ENCODE results near the gene LDLRAD4.
A peak's percentile ranks its signal among the peaks of the same experiment; 100 is the strongest.

The LDLRAD4 gene

GRCh38 chr18:13265911-13266217 lies 47.3 kb downstream of the LDLRAD4 start:
- Histone ChIP-seq H3K27me3 (ENCODE audit: control insufficient read depth, insufficient read depth, low read length) (no peaks in the 10 kb centered on the region), H3K27ac (ENCODE audit: low read length) (no peak overlapping the region), H3K9me3 (ENCODE audit: control insufficient read depth, insufficient read depth, low read length) (no peaks in the 10 kb centered on the region), H3K4me3 (ENCODE audit: low read length) (no peak overlapping the region), H3K4me1 (ENCODE audit: control insufficient read depth, insufficient read depth, low read length) (no peaks in the 10 kb centered on the region), H3K36me3 (ENCODE audit: control insufficient read depth, insufficient read depth, low read length) (no peaks in the 10 kb centered on the region)
- no peak for DNase-seq (ENCODE audit: low read depth, low spot score)
- no CpG with 5 or more reads among the region's 9 CpGs for WGBS (ENCODE audit: insufficient coverage, insufficient read length)

GRCh38 chr18:13266218-13267100 lies 47.9 kb downstream of the LDLRAD4 start:
- DNase-seq (ENCODE audit: low read depth, low spot score): no peak
- Histone ChIP-seq H3K9me3 (ENCODE audit: control insufficient read depth, insufficient read depth, low read length) (no peaks in the 10 kb centered on the region), H3K27ac (ENCODE audit: low read length) (no peak overlapping the region), H3K4me3 (ENCODE audit: low read length) (no peak overlapping the region), H3K36me3 (ENCODE audit: control insufficient read depth, insufficient read depth, low read length) (no peaks in the 10 kb centered on the region), H3K27me3 (ENCODE audit: control insufficient read depth, insufficient read depth, low read length) (no peaks in the 10 kb centered on the region), H3K4me1 (ENCODE audit: control insufficient read depth, insufficient read depth, low read length) (no peaks in the 10 kb centered on the region)
- no CpG with 5 or more reads among the region's 23 CpGs for WGBS (ENCODE audit: insufficient coverage, insufficient read length)

- DNase-seq (ENCODE audit: low read depth, low spot score): no peak
- no peaks in the 10 kb centered on the region for H3K36me3 ChIP-seq (ENCODE audit: control insufficient read depth, insufficient read depth, low read length)
- no peaks in the 10 kb centered on the region for H3K27me3 ChIP-seq (ENCODE audit: control insufficient read depth, insufficient read depth, low read length)
- no peaks in the 10 kb centered on the region for H3K4me1 ChIP-seq (ENCODE audit: control insufficient read depth, insufficient read depth, low read length)
- no peak overlapping the region for H3K27ac ChIP-seq (ENCODE audit: low read length)
- no peak overlapping the region for H3K4me3 ChIP-seq (ENCODE audit: low read length)
- no CpG with 5 or more reads among the region's 7 CpGs for WGBS (ENCODE audit: insufficient coverage, insufficient read length)
- H3K9me3 ChIP-seq (ENCODE audit: control insufficient read depth, insufficient read depth, low read length): no peaks in the 10 kb centered on the region
These were observed 48.9 kb downstream of the LDLRAD4 start for GRCh38 chr18:13267431-13267873.

GRCh38 chr18:13268158-13269012 lies 49.8 kb downstream of the LDLRAD4 start:
- no peaks in the 10 kb centered on the region for H3K27me3 ChIP-seq (ENCODE audit: control insufficient read depth, insufficient read depth, low read length)
- peak; percentile 43 for DNase-seq (ENCODE audit: low read depth, low spot score)
- WGBS (ENCODE audit: insufficient coverage, insufficient read length): no CpG with 5 or more reads among the region's 9 CpGs

GRCh38 chr18:13269013-13269280 lies 50.4 kb downstream of the LDLRAD4 start:
- no CpG with 5 or more reads among the region's 1 CpG for WGBS (ENCODE audit: insufficient coverage, insufficient read length)
- H3K4me3 ChIP-seq (ENCODE audit: low read length): no peak overlapping the region
- no peaks in the 10 kb centered on the region for H3K36me3 ChIP-seq (ENCODE audit: control insufficient read depth, insufficient read depth, low read length)
- no peak for DNase-seq (ENCODE audit: low read depth, low spot score)
- no peaks in the 10 kb centered on the region; the same call in 1 of the 2 replicates for H3K4me1 ChIP-seq (ENCODE audit: control insufficient read depth, insufficient read depth, low read length)
- H3K27me3 ChIP-seq (ENCODE audit: control insufficient read depth, insufficient read depth, low read length): no peaks in the 10 kb centered on the region
- no peaks in the 10 kb centered on the region for H3K9me3 ChIP-seq (ENCODE audit: control insufficient read depth, insufficient read depth, low read length)
- H3K27ac ChIP-seq (ENCODE audit: low read length): no peak overlapping the region

More at GRCh38 chr18:13268158-13269012, 49.8 kb downstream of the LDLRAD4 start:
- Histone ChIP-seq H3K36me3 (ENCODE audit: control insufficient read depth, insufficient read depth, low read length) (no peaks in the 10 kb centered on the region), H3K4me1 (ENCODE audit: control insufficient read depth, insufficient read depth, low read length) (no peaks in the 10 kb centered on the region; the same call in 1 of the 2 replicates), H3K4me3 (ENCODE audit: low read length) (no peak overlapping the region), H3K27ac (ENCODE audit: low read length) (no peak overlapping the region), H3K9me3 (ENCODE audit: control insufficient read depth, insufficient read depth, low read length) (no peaks in the 10 kb centered on the region)

GRCh38 chr18:13269521-13270011 lies 51.0 kb downstream of the LDLRAD4 start:
- Histone ChIP-seq H3K27me3 (ENCODE audit: control insufficient read depth, insufficient read depth, low read length) (no peaks in the 10 kb centered on the region), H3K9me3 (ENCODE audit: control insufficient read depth, insufficient read depth, low read length) (no peaks in the 10 kb centered on the region), H3K36me3 (ENCODE audit: control insufficient read depth, insufficient read depth, low read length) (no peaks in the 10 kb centered on the region), H3K27ac (ENCODE audit: low read length) (no peak overlapping the region), H3K4me3 (ENCODE audit: low read length) (no peak overlapping the region), H3K4me1 (ENCODE audit: control insufficient read depth, insufficient read depth, low read length) (no peaks in the 10 kb centered on the region; the same call in 1 of the 2 replicates)
- no CpG with 5 or more reads among the region's 10 CpGs for WGBS (ENCODE audit: insufficient coverage, insufficient read length)
- no peak for DNase-seq (ENCODE audit: low read depth, low spot score)

- DNase-seq (ENCODE audit: low read depth, low spot score): no peak
- H3K27ac ChIP-seq (ENCODE audit: low read length): no peak overlapping the region
These were observed 51.8 kb downstream of the LDLRAD4 start for GRCh38 chr18:13270279-13270855.

GRCh38 chr18:13271302-13271911 lies 52.8 kb downstream of the LDLRAD4 start:
- Histone ChIP-seq H3K27me3 (ENCODE audit: control insufficient read depth, insufficient read depth, low read length) (no peaks in the 10 kb centered on the region), H3K9me3 (ENCODE audit: control insufficient read depth, insufficient read depth, low read length) (no peaks in the 10 kb centered on the region), H3K27ac (ENCODE audit: low read length) (no peak overlapping the region), H3K4me3 (ENCODE audit: low read length) (no peak overlapping the region), H3K4me1 (ENCODE audit: control insufficient read depth, insufficient read depth, low read length) (no peaks in the 10 kb centered on the region; the same call in 1 of the 2 replicates), H3K36me3 (ENCODE audit: control insufficient read depth, insufficient read depth, low read length) (no peaks in the 10 kb centered on the region)
- no peak for DNase-seq (ENCODE audit: low read depth, low spot score)
- no CpG with 5 or more reads among the region's 16 CpGs for WGBS (ENCODE audit: insufficient coverage, insufficient read length)

More at GRCh38 chr18:13270279-13270855, 51.8 kb downstream of the LDLRAD4 start:
- no peaks in the 10 kb centered on the region; the same call in 1 of the 2 replicates for H3K4me1 ChIP-seq (ENCODE audit: control insufficient read depth, insufficient read depth, low read length)
- no CpG with 5 or more reads among the region's 11 CpGs for WGBS (ENCODE audit: insufficient coverage, insufficient read length)
- no peaks in the 10 kb centered on the region for H3K9me3 ChIP-seq (ENCODE audit: control insufficient read depth, insufficient read depth, low read length)
- no peaks in the 10 kb centered on the region for H3K36me3 ChIP-seq (ENCODE audit: control insufficient read depth, insufficient read depth, low read length)
- no peaks in the 10 kb centered on the region for H3K27me3 ChIP-seq (ENCODE audit: control insufficient read depth, insufficient read depth, low read length)
- no peak overlapping the region for H3K4me3 ChIP-seq (ENCODE audit: low read length)

- DNase-seq (ENCODE audit: low read depth, low spot score): no peak
- Histone ChIP-seq H3K9me3 (ENCODE audit: control insufficient read depth, insufficient read depth, low read length) (no peaks in the 10 kb centered on the region), H3K36me3 (ENCODE audit: control insufficient read depth, insufficient read depth, low read length) (no peaks in the 10 kb centered on the region), H3K27ac (ENCODE audit: low read length) (no peak overlapping the region), H3K4me3 (ENCODE audit: low read length) (no peak overlapping the region), H3K4me1 (ENCODE audit: control insufficient read depth, insufficient read depth, low read length) (no peaks in the 10 kb centered on the region; the same call in 1 of the 2 replicates), H3K27me3 (ENCODE audit: control insufficient read depth, insufficient read depth, low read length) (no peaks in the 10 kb centered on the region)
- no CpG with 5 or more reads among the region's 14 CpGs for WGBS (ENCODE audit: insufficient coverage, insufficient read length)
These were observed 53.9 kb downstream of the LDLRAD4 start for GRCh38 chr18:13272416-13272815.

- no CpG with 5 or more reads among the region's 9 CpGs for WGBS (ENCODE audit: insufficient coverage, insufficient read length)
- Histone ChIP-seq H3K36me3 (ENCODE audit: control insufficient read depth, insufficient read depth, low read length) (no peaks in the 10 kb centered on the region), H3K27me3 (ENCODE audit: control insufficient read depth, insufficient read depth, low read length) (no peaks in the 10 kb centered on the region), H3K4me1 (ENCODE audit: control insufficient read depth, insufficient read depth, low read length) (no peaks in the 10 kb centered on the region; the same call in 1 of the 2 replicates), H3K4me3 (ENCODE audit: low read length) (no peak overlapping the region), H3K27ac (ENCODE audit: low read length) (no peak overlapping the region), H3K9me3 (ENCODE audit: control insufficient read depth, insufficient read depth, low read length) (no peaks in the 10 kb centered on the region)
- DNase-seq (ENCODE audit: low read depth, low spot score): no peak
These were observed 55.2 kb downstream of the LDLRAD4 start for GRCh38 chr18:13273800-13274199.
